Astrocyte (in vitro differentiated cells and primary cell): Measurements from ENCODE around the gene ECM1. TPM values are rescaled to one million over a fixed set of nuclear protein-coding genes. Genes with fewer than 3 reads are reported as not detected.

ENCODE experiments used
- DNase-seq: peaks from one replicate; pipeline ENCODE4 v3.0.0-alpha.2; 2010; ENCODE audit warnings: low read depth
- FAIRE-seq: peaks from 2 replicates; lab custom pipeline; 2011; peaks lifted over from hg19 to GRCh38; lab: Jason Lieb, UNC
- H2AFZ ChIP-seq: 2 replicates; pipeline ENCODE4 v1.6.0; 2012; ENCODE audit warnings: low read depth, low read length, inconsistent platforms
- H3K27ac ChIP-seq: 2 replicates; pipeline ENCODE4 v1.5.1; 2011; ENCODE audit warnings: low read depth, low read length, inconsistent platforms
- H3K27me3 ChIP-seq: 2 replicates; pipeline ENCODE4 v1.6.0; 2011; ENCODE audit warnings: low read length, inconsistent platforms; ENCODE audit not compliant: insufficient read depth
- H3K36me3 ChIP-seq: 2 replicates; pipeline ENCODE4 v1.5.1; 2011; ENCODE audit warnings: low read length, inconsistent platforms; ENCODE audit not compliant: insufficient read depth
- H3K4me1 ChIP-seq: 2 replicates; pipeline ENCODE4 v1.5.1; 2011; ENCODE audit warnings: low read length, inconsistent platforms; ENCODE audit not compliant: insufficient read depth
- H3K4me2 ChIP-seq: 2 replicates; pipeline ENCODE4 v1.6.0; 2012; ENCODE audit warnings: low read length, inconsistent platforms
- H3K4me3 ChIP-seq: 2 replicates; pipeline ENCODE4 v1.5.1; 2011; ENCODE audit warnings: low read depth, mild to moderate bottlenecking, low read length, inconsistent platforms; ENCODE audit not compliant: insufficient read depth
- H3K79me2 ChIP-seq: 2 replicates; pipeline ENCODE4 v1.6.0; 2012; ENCODE audit warnings: mild to moderate bottlenecking, low read length, inconsistent platforms; ENCODE audit not compliant: insufficient read depth
- H3K9ac ChIP-seq: 2 replicates; pipeline ENCODE4 v1.6.0; 2012; ENCODE audit warnings: mild to moderate bottlenecking, low read length, inconsistent platforms
- H3K9me3 ChIP-seq: 2 replicates; pipeline ENCODE4 v1.5.1; 2012; ENCODE audit warnings: low read depth, mild to moderate bottlenecking, low read length, inconsistent platforms; ENCODE audit not compliant: insufficient read depth
- H4K20me1 ChIP-seq: 2 replicates; pipeline ENCODE4 v1.6.0; 2012; ENCODE audit warnings: low read length, inconsistent platforms; ENCODE audit not compliant: insufficient read depth
- H3K27ac Mint-ChIP-seq: one replicate; pipeline ENCODE4 v1.8.0; 2021; ENCODE audit warnings: mild to moderate bottlenecking, mixed read lengths; ENCODE audit not compliant: unreplicated experiment
- H3K27me3 Mint-ChIP-seq: one replicate; pipeline ENCODE4 v1.8.0; 2021; ENCODE audit warnings: low read depth, mixed read lengths; ENCODE audit not compliant: unreplicated experiment
- H3K36me3 Mint-ChIP-seq: one replicate; pipeline ENCODE4 v1.8.0; 2021; ENCODE audit warnings: low read depth, mixed read lengths; ENCODE audit not compliant: unreplicated experiment
- H3K4me1 Mint-ChIP-seq: one replicate; pipeline ENCODE4 v1.8.0; 2021; ENCODE audit warnings: low read depth, mixed read lengths; ENCODE audit not compliant: unreplicated experiment
- H3K4me3 Mint-ChIP-seq: one replicate; pipeline ENCODE4 v1.8.0; 2021; ENCODE audit warnings: mild to moderate bottlenecking, moderate library complexity, mixed read lengths; ENCODE audit not compliant: unreplicated experiment
- H3K9me3 Mint-ChIP-seq: one replicate; pipeline ENCODE4 v1.8.0; 2021; ENCODE audit warnings: mild to moderate bottlenecking, mixed read lengths; ENCODE audit not compliant: unreplicated experiment
- EZH2 ChIP-seq: IDR thresholded peaks from 2 replicates; pipeline ENCODE4 v1.6.1; 2012; ENCODE audit warnings: mild to moderate bottlenecking, low read length, inconsistent platforms; ENCODE audit not compliant: insufficient read depth
- total RNA-seq: library from RNA; stranded (reverse); gene quantifications from 2 replicates; pipeline ENCODE4 v1.2.1, GENCODE V29; 2021
- TF ChIP-seq, protein P1 (sequence below): IDR thresholded peaks from 2 replicates; pipeline ENCODE4 v1.5.1; 2011; ENCODE audit warnings: low read depth, mild to moderate bottlenecking, inconsistent platforms, low read length, moderate library complexity; ENCODE audit not compliant: insufficient read depth

Gene ECM1
- total RNA-seq, 1 donor from 2014 or later = 26.0 TPM

DNA sequence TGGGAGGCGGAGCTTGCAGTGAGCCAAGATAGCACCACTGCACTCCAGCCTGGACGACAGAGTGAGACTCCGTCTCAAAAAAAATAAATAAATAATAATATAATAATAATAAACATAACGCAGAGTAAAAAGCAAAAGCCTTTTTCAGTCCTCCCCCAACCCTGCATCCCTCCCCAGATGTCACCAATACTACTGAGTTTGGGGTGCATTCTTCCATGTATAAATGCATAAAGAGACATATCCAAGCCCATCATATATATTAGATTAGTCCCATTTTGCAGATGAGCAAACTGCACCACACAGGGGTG, 40.4 kb downstream of the ECM1 start:
- Histone ChIP-seq H3K79me2 (no peaks in the 10 kb centered on the region), H3K9me3 (no peaks in the 10 kb centered on the region), H3K4me3 (peak overlapping the region; percentile 54), H3K4me1 (peaks cover 14% of the 10 kb centered on the region), H4K20me1 (no peaks in the 10 kb centered on the region), H3K27me3 (no peaks in the 10 kb centered on the region), H3K27ac (no peak overlapping the region), H3K9ac (peak overlapping the region; percentile 72), H3K4me2 (peak overlapping the region; percentile 88), H3K36me3 (no peaks in the 10 kb centered on the region), H2AFZ (peak overlapping the region; percentile 57)
- Mint-ChIP-seq H3K4me3 (peak overlapping the region; percentile 83), H3K27me3 (no peaks in the 10 kb centered on the region), H3K27ac (peak overlapping the region; percentile 80), H3K4me1 (peaks cover 14% of the 10 kb centered on the region), H3K9me3 (no peaks in the 10 kb centered on the region), H3K36me3 (no peaks in the 10 kb centered on the region)
- no peak for TF ChIP-seq EZH2
- TF ChIP-seq, protein P1, sequence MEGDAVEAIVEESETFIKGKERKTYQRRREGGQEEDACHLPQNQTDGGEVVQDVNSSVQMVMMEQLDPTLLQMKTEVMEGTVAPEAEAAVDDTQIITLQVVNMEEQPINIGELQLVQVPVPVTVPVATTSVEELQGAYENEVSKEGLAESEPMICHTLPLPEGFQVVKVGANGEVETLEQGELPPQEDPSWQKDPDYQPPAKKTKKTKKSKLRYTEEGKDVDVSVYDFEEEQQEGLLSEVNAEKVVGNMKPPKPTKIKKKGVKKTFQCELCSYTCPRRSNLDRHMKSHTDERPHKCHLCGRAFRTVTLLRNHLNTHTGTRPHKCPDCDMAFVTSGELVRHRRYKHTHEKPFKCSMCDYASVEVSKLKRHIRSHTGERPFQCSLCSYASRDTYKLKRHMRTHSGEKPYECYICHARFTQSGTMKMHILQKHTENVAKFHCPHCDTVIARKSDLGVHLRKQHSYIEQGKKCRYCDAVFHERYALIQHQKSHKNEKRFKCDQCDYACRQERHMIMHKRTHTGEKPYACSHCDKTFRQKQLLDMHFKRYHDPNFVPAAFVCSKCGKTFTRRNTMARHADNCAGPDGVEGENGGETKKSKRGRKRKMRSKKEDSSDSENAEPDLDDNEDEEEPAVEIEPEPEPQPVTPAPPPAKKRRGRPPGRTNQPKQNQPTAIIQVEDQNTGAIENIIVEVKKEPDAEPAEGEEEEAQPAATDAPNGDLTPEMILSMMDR = no peak
- DNase-seq (no peak), FAIRE-seq (no peak)

DNA sequence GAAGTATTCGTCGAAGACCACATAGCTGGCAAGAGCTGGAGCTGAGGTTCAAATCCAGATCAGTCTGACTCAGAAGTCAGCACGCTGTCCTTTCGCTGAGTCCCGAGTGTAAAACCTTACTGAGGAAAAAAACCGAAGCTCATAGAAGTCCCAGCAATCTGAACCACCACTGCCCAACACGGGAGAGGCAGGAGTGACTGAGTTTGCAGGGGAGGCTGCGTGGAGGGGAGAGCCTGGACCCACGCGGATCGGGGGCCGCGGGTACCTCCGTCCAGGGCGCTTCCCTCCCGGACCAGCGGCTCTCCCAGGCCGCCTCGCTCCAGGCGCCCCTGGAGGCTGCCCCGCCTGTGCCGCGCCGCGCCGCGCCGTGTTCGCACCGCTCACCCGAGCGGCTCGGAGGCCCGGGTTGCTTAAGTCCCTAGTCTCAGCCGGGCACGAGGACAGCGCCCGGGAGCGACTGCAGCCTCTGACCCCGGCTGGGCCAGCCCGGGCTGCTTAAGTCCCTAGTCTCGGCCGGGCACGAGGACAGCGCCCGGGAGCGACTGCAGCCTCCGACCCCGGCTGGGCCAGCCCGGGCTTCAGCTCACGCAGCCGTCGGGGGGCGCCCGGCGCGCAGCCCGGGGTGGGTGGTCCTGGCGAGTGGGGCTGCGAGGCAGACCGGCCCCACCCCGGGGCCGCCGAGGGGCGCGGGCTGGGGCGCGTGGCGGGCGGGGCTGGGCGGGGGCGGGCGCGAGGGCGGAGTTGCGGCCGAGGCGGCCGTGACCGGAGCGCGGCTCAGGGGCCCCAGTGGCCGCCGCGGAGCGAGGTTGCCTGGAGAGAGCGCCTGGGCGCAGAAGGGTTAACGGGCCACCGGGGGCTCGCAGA, 41.0 kb downstream of the ECM1 start, which contains the start of gene ADAMTSL4:
ADAMTSL4 (plus strand) TSS at position 777 of the 864 bp plus-strand sequence. CDS start 2,881 bp downstream, outside the sequence.
- Histone ChIP-seq H3K27ac (peak within 1 kb of the TSS; percentile 21), H3K4me3 (peak within 1 kb of the TSS; percentile 54), H3K9ac (peak within 1 kb of the TSS; percentile 72), H3K27me3 (no peaks in the 10 kb centered on the region), H3K79me2 (no peaks in the 10 kb centered on the region), H3K9me3 (no peaks in the 10 kb centered on the region), H4K20me1 (no peaks in the 10 kb centered on the region), H3K4me1 (peaks cover 14% of the 10 kb centered on the region), H2AFZ (peak within 1 kb of the TSS; percentile 57), H3K4me2 (peak within 1 kb of the TSS; percentile 88), H3K36me3 (no peaks in the 10 kb centered on the region)
- no peaks in the 10 kb centered on the region for H3K9me3 Mint-ChIP-seq
- no peaks in the 10 kb centered on the region for H3K27me3 Mint-ChIP-seq
- no peak for TF ChIP-seq EZH2
- TF ChIP-seq, protein P1 = no peak
- H3K27ac Mint-ChIP-seq = peak within 1 kb of the TSS; percentile 80
- no peaks in the 10 kb centered on the region for H3K36me3 Mint-ChIP-seq
- H3K4me1 Mint-ChIP-seq = peaks cover 14% of the 10 kb centered on the region
- DNase-seq (peak; percentile 74), FAIRE-seq (no peak)
- peak within 1 kb of the TSS; percentile 83 for H3K4me3 Mint-ChIP-seq
